Activated CD4-positive, alpha-beta T cell treated with anti-CD3 and anti-CD28 coated beads for 24 hours (primary cell): ENCODE measurements around the gene METTL15.
"Not testable (repeated sequence)": the region's sequence is repeated elsewhere in the genome, so short reads cannot be mapped to it uniquely, and the experiment has no call there.

Experiments
- DNase-seq, 2 donors: peaks; one replicate each; pipeline ENCODE4 v3.0.0-alpha.2; 2020; ENCODE audit warnings: low read depth in 2 of 2

Gene METTL15

GRCh38 chr11:28110108-28110820, 2.1 kb downstream of the METTL15 start:
- peak; percentile 37 to 46 for DNase-seq

GRCh38 chr11:28110821-28111200, 2.6 kb downstream of the METTL15 start:
- DNase-seq = no peak

- no peak for DNase-seq
Measured at GRCh38 chr11:28114116-28114515, 5.9 kb downstream of the METTL15 start.

- DNase-seq = no peak
Measured at GRCh38 chr11:28114731-28115130, 6.5 kb downstream of the METTL15 start.

- DNase-seq = no peak
Measured at GRCh38 chr11:28117712-28118111, 9.5 kb downstream of the METTL15 start.

GRCh38 chr11:28123151-28123581, 15.0 kb downstream of the METTL15 start:
- no peak for DNase-seq

GRCh38 chr11:28132548-28132947, 24.4 kb downstream of the METTL15 start:
- no peak for DNase-seq

GRCh38 chr11:28133146-28133545, 25.0 kb downstream of the METTL15 start:
- no peak for DNase-seq

- DNase-seq = not testable (repeated sequence)
Measured at GRCh38 chr11:28136157-28136556, 28.0 kb downstream of the METTL15 start.

- no peak for DNase-seq
Measured at GRCh38 chr11:28137366-28137765, 29.2 kb downstream of the METTL15 start.

GRCh38 chr11:28137832-28138231, 29.6 kb downstream of the METTL15 start:
- no peak for DNase-seq

- no peak for DNase-seq
Measured at GRCh38 chr11:28139841-28140415, 31.7 kb downstream of the METTL15 start.

- no peak for DNase-seq
Measured at GRCh38 chr11:28140689-28141455, 32.7 kb downstream of the METTL15 start.

GRCh38 chr11:28142724-28143123, 34.5 kb downstream of the METTL15 start:
- DNase-seq = no peak

- no peak for DNase-seq
Measured at GRCh38 chr11:28144808-28145207, 36.6 kb downstream of the METTL15 start.

- DNase-seq = no peak
Measured at GRCh38 chr11:28146123-28146751, 38.0 kb downstream of the METTL15 start.

- no peak for DNase-seq
Measured at GRCh38 chr11:28152743-28153142, 44.6 kb downstream of the METTL15 start.

GRCh38 chr11:28153586-28153985, 45.4 kb downstream of the METTL15 start:
- DNase-seq = no peak

GRCh38 chr11:28168718-28169117, 60.5 kb downstream of the METTL15 start:
- no peak for DNase-seq

GRCh38 chr11:28169816-28170215, 61.6 kb downstream of the METTL15 start:
- no peak for DNase-seq

GRCh38 chr11:28170759-28171158, 62.6 kb downstream of the METTL15 start:
- no peak for DNase-seq

GRCh38 chr11:28176351-28176750, 68.2 kb downstream of the METTL15 start:
- DNase-seq = no peak
